Adipose tissue (tissue), 3 donors: ENCODE results near the gene UGT2B17. TPM values are rescaled to one million over a fixed set of nuclear protein-coding genes. Genes with fewer than 3 reads are reported as not detected.
"Not testable (repeated sequence)": the region's sequence is repeated elsewhere in the genome, so short reads cannot be mapped to it uniquely, and the experiment has no call there.

Experiments used
- H3K27ac ChIP-seq: one replicate; pipeline ENCODE4 v1.5.1; 2013; ENCODE audit warnings: low read depth, low read length
- WGBS, 3 donors: extraction: QIAGEN DNeasy Blood & Tissue Kit; methylation state at CpG; one replicate each; pipeline ENCODE4 v1.1.7; 2013; 5-methylcytosine and 5-hydroxymethylcytosine counted together
- polyA plus RNA-seq, 3 donors: library from polyadenylated mRNA; stranded (reverse); fragments of 200-250 nt; gene quantifications; one replicate each; pipeline ENCODE4 v1.2.3, GENCODE V29; 2013
- donor health status: healthy with polysubstance abuse.
- donor health status: Bipolar disorder and iron deficiency.
- donor health status: healthy.

Gene UGT2B17
- polyA plus RNA-seq, result under 1 TPM in 1 of 3 donors, not detected in 2; 0.56 TPM

- 70 to 78% methylated on average over 7 of the region's 7 CpGs; no CpG with 5 or more reads in 1 of the 3 donors for WGBS, 3 donors
- H3K27ac ChIP-seq, result no peak within 1 kb of the TSS
Measured at GRCh38 chr4:68576272-68577125, at the start of gene UGT2B17. Gene UGT2B17, minus strand, starts transcription at chr4:68576322. Its CDS starts 7,838 bp downstream, at chr4:68568484.

GRCh38 chr4:68622731-68623130, 46.6 kb upstream of the UGT2B17 start:
- 79 to 100% methylated on average over 2 of the region's 2 CpGs; no CpG with 5 or more reads in 1 of the 3 donors for WGBS, 3 donors
- H3K27ac ChIP-seq, result not testable (repeated sequence)

DNA sequence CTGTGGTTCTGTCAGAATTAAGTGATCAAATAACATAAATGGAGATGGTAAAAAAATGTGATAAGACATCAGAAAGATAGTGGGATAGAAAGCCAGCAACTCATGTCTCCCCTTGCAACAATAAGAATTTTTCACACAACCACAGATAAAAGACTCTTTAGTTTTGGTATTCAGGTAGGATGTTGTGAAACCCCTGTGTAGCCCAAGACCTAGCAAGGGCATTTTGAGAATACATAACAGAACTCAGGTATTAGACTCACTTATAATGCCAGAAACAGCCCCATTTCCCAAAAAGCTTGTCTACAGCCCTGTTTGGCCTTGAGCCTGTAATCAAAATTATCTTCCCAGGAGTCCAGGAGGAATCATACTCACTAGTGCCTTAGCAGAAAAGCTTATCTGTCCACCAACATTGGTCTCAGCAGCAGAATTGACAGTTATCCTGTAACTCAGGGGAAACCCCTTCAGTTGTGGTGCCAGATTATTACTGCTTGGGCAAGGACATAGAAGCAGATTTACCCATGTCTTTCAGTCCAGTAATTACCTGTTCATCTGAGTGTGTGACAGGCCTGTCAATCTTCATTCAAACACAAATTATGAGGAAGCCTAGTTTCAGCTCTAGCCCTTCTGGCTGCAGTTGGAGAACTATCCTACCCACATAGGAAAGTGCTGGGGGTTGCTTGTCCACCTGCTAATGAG, 41.0 kb upstream of the UGT2B17 start:
- H3K27ac ChIP-seq, result no peak overlapping the region

- WGBS, 3 donors, result 91 to 94% methylated on average over 11 of the region's 11 CpGs; no CpG with 5 or more reads in 1 of the 3 donors
- no peak overlapping the region for H3K27ac ChIP-seq
Measured at GRCh38 chr4:68615699-68616422, 39.7 kb upstream of the UGT2B17 start.

DNA sequence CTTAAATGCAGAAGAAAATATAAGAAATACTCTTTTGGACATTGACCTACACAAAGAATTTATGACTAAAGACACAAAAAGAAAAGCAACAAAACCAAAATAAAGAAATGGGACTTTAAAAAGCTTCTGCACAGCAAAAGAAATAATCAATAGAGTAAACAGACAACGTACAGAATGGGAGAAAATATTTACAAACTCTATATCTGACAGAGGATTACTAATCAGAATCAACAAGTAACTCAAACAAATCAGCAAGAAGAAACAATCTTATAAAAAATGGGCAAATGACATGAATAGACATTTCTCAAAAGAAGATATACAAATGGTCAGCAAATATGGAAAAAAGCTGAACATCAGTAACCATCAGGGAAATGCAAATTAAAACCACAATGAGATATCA, 37.6 kb upstream of the UGT2B17 start:
- WGBS, 3 donors, result 23 to 45% methylated on average over 1 of the region's 1 CpG; no CpG with 5 or more reads in 1 of the 3 donors
- H3K27ac ChIP-seq, result no peak overlapping the region

DNA sequence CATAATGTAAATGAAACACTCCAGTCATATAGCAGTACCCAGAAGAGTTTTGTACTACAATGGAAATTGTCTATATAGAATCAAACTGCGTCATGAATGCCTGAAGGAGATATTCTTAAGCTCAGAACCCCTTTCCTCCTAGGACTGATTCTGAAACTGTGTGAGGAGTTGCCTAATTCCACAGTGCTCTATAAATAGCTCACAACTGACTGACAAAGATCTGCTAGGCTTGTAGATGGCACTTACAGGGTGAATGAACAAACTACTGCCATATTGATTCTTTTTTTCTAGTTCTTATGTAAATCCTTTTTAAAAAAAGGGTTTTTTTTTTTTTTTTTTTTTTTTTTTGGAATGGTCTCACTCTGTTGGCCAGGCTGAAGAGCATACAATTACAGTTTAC, 30.1 kb upstream of the UGT2B17 start:
- 94 to 95% methylated on average over 1 of the region's 1 CpG; no CpG with 5 or more reads in 1 of the 3 donors for WGBS, 3 donors
- H3K27ac ChIP-seq, result no peak overlapping the region

- no peak overlapping the region for H3K27ac ChIP-seq
- WGBS, 3 donors, result 78 to 88% methylated on average over 3 of the region's 3 CpGs; no CpG with 5 or more reads in 1 of the 3 donors
Measured at GRCh38 chr4:68599150-68599549, 23.0 kb upstream of the UGT2B17 start.

GRCh38 chr4:68597482-68597881, 21.4 kb upstream of the UGT2B17 start:
- H3K27ac ChIP-seq, result no peak overlapping the region
- 94 to 97% methylated on average over 2 of the region's 2 CpGs; no CpG with 5 or more reads in 1 of the 3 donors for WGBS, 3 donors

- H3K27ac ChIP-seq, result no peak overlapping the region
Measured at GRCh38 chr4:68594678-68595077, 18.6 kb upstream of the UGT2B17 start.

DNA sequence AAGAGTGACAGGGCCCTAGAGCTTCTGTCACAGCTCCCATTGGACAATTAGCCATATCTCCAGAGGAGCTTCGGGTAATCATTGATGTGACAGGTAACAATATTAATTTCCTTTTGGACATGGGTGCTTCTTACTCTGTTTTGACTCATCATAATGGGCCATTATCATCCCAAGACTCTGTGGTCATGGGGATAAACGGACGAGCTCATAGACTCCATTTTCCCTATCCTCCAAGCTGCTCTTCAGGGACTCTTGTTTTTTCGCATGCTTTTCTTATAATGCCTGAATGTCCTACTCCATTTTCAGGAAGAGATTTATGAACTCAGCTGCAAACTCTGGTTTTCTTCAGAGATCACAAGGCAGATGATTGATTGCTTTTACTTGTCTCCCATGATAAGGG, 17.0 kb upstream of the UGT2B17 start:
- WGBS, 3 donors, result 63 to 83% methylated on average over 4 of the region's 4 CpGs; no CpG with 5 or more reads in 1 of the 3 donors
- no peak overlapping the region for H3K27ac ChIP-seq

DNA sequence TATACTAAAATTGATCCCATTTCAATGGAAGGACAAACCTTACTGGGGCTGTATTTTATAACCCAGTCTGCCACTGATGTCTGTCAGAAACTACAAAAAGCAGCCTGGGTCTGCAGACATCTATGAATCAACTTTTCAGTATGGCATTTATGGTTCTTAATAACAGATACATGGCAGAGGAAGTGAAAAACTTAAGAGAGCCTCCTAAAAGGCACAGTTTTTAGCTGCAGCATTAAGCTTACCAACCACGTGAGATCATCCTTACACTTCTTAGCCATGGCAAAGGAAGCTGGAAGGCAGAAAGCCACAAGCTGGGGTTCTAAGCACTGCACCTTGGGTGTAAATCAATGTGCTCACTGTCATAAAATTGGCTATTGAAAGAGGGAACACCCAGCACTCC, 16.6 kb upstream of the UGT2B17 start:
- 69 to 95% methylated on average over 1 of the region's 1 CpG; no CpG with 5 or more reads in 1 of the 3 donors for WGBS, 3 donors
- H3K27ac ChIP-seq, result no peak overlapping the region

- 80% methylated on average over 1 of the region's 1 CpG; no CpG with 5 or more reads in 1 of the 3 donors for WGBS, 3 donors
Measured at GRCh38 chr4:68591204-68591603, 15.1 kb upstream of the UGT2B17 start.

GRCh38 chr4:68589790-68590189, 13.7 kb upstream of the UGT2B17 start:
- H3K27ac ChIP-seq, result no peak overlapping the region

More at GRCh38 chr4:68591204-68591603, 15.1 kb upstream of the UGT2B17 start:
- H3K27ac ChIP-seq, result no peak overlapping the region

DNA sequence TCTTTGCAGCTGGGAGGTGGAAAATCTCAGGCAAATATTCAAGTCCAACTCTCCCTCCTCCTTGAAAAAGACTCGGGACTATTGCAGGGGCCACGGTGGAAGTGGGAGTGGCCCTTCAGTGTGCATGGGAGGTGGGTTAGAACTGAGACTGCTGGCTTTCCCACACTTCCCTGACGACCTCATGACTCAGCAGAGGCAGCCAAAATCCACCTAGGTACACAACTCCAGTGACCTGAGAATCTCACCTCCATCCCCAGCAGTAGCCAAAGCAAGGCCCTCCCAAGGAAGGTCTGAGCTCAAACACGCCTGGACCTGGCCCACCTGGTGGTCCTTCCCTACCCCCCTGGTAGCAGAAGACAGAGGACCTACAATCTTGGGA, 6.2 kb upstream of the UGT2B17 start:
- 83 to 85% methylated on average over 3 to 4 of the region's 4 CpGs; no CpG with 5 or more reads in 1 of the 3 donors for WGBS, 3 donors
- H3K27ac ChIP-seq, result no peak overlapping the region

GRCh38 chr4:68581383-68582338, 5.5 kb upstream of the UGT2B17 start:
- H3K27ac ChIP-seq, result no peak overlapping the region
- 79 to 89% methylated on average over 6 of the region's 6 CpGs; no CpG with 5 or more reads in 1 of the 3 donors for whole genome bisulfite sequencing, 3 donors

- no peak overlapping the region for H3K27ac ChIP-seq
- WGBS, 3 donors, result 93 to 97% methylated on average over 2 to 3 of the region's 3 CpGs; no CpG with 5 or more reads in 1 of the 3 donors
Measured at GRCh38 chr4:68577590-68577989, 1.5 kb upstream of the UGT2B17 start.

DNA sequence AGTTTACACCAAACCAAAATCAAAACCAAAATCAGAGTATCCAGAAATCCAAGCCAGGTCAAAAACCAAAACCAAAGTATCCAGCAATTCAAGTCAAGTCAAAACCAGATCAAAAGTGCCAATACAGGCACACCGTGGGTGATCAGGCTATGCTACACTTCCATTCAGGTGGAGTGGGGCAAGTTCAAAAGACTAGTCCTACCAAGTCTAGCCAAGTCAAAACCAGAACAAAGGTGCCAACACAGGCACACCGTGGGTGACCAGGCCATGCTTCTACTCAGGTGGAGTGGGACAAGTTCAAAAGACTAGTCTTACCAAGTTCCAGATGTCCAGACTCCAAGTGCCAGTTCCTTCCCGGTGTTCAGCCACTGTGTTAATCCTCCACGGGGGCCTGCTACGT, 486 bp downstream of the UGT2B17 start:
- 87 to 96% methylated on average over 5 of the region's 5 CpGs; no CpG with 5 or more reads in 1 of the 3 donors for WGBS, 3 donors
- H3K27ac ChIP-seq, result not testable (repeated sequence)

- H3K27ac ChIP-seq, result no peak overlapping the region
- 92 to 100% methylated on average over 1 of the region's 1 CpG; no CpG with 5 or more reads in 1 of the 3 donors for WGBS, 3 donors
Measured at GRCh38 chr4:68575081-68575480, 1.0 kb downstream of the UGT2B17 start.
